Measurements from ENCODE around the gene PDZD2. TPM values are rescaled to one million over a fixed set of nuclear protein-coding genes. Genes with fewer than 3 reads are reported as not detected.
A peak's percentile ranks its signal among the peaks of the same experiment; 100 is the strongest.
"Not testable (repeated sequence)": the region's sequence is repeated elsewhere in the genome, so short reads cannot be mapped to it uniquely, and the experiment has no call there.

Gene PDZD2
- total RNA-seq, 4 donors from 2014 or later = 2.8 to 5.3 (median 4.0) TPM

DNA sequence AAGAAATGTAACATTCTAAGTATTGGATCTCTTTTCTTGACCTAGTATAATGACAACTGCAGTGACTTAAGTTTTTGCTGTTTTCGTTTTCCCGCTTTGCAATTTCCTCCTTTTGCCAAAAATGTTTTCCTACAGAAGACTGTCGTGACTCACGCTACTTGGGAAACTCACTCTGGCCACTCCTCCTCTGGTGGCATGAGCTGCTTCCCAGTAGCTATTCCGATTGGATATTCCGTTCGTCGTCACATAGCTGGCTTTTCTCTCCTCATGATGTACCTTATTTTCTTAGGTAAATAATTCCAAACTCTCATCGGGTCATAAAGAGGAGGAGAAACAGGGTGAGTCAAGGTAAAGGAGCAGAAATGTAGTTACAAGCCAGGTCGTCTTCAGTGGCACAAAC, 470.3 kb downstream of the PDZD2 start:
- Histone ChIP-seq H3K4me3 (no peak overlapping the region), H3K36me3 (peaks cover 0 to 41% of the 10 kb centered on the region in 2 donors), H3K27me3 (no peaks in the 10 kb centered on the region), H3K9me3 (no peaks in the 10 kb centered on the region), H3K27ac (no peak overlapping the region), H3K4me1 (no peaks in the 10 kb centered on the region)
- TF ChIP-seq, protein P1, sequence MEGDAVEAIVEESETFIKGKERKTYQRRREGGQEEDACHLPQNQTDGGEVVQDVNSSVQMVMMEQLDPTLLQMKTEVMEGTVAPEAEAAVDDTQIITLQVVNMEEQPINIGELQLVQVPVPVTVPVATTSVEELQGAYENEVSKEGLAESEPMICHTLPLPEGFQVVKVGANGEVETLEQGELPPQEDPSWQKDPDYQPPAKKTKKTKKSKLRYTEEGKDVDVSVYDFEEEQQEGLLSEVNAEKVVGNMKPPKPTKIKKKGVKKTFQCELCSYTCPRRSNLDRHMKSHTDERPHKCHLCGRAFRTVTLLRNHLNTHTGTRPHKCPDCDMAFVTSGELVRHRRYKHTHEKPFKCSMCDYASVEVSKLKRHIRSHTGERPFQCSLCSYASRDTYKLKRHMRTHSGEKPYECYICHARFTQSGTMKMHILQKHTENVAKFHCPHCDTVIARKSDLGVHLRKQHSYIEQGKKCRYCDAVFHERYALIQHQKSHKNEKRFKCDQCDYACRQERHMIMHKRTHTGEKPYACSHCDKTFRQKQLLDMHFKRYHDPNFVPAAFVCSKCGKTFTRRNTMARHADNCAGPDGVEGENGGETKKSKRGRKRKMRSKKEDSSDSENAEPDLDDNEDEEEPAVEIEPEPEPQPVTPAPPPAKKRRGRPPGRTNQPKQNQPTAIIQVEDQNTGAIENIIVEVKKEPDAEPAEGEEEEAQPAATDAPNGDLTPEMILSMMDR (IDR thresholded peaks at IDR 0.05 in 4 of 5, conservative IDR thresholded peaks at IDR 0.05 in 1 of 5) = no peak
- no peak for TF ChIP-seq POLR2A (IDR thresholded peaks at IDR 0.05)
- intact Hi-C loops (cut with DNase I; ENCODE audit: low total_unique reads) (no loop called here), in situ Hi-C loops (cut with MboI; ENCODE audit: low sequenced_read_pairs in 4 of 4) (no loop called here)
- DNase-seq (no peak), ATAC-seq (no peak)

- intact Hi-C loops (cut with DNase I; ENCODE audit: low total_unique reads) = no loop called here
- TF ChIP-seq POLR2A (IDR thresholded peaks at IDR 0.05) = no peak
- TF ChIP-seq, protein P1 (IDR thresholded peaks at IDR 0.05 in 4 of 5, conservative IDR thresholded peaks at IDR 0.05 in 1 of 5) = no peak
- no peak overlapping the region for H3K27ac ChIP-seq
- no peak for DNase-seq
- in situ Hi-C loops (cut with MboI; ENCODE audit: low sequenced_read_pairs in 4 of 4) = no loop called here
- H3K4me1 ChIP-seq = no peaks in the 10 kb centered on the region
- no peak overlapping the region for H3K4me3 ChIP-seq
- H3K36me3 ChIP-seq = peaks cover 0 to 35% of the 10 kb centered on the region in 2 donors
- ATAC-seq = no peak
- no peaks in the 10 kb centered on the region for H3K27me3 ChIP-seq
- H3K9me3 ChIP-seq = no peaks in the 10 kb centered on the region
These were observed 471.3 kb downstream of the PDZD2 start for GRCh38 chr5:32110111-32110696.

DNA sequence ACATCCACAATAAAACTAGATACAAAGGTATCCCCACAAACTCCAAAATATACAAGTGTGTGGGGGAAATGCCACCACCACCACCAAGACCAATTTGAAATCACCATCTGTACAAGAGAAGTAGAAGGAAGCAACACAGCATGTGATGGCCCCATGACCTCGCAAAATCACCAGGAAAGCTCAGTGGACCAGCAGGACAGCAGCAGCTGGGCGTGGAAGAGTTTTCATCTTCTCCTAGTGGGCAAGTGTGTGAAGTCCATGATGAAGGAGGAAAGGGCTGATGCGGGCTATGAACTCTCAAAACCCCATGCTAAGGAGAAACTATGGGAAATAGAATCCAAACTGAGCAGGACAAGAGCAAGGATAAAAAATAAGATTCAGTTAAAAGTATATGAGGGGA, 477.1 kb downstream of the PDZD2 start:
- Histone ChIP-seq H3K27me3 (no peaks in the 10 kb centered on the region), H3K9me3 (no peaks in the 10 kb centered on the region), H3K4me3 (no peak overlapping the region), H3K4me1 (peaks cover 0 to 3% of the 10 kb centered on the region in 2 donors), H3K36me3 (peaks cover 0 to 26% of the 10 kb centered on the region in 2 donors), H3K27ac (peak overlapping the region in 2 of 4 donors; percentile 1 to 33)
- DNase-seq (no peak), ATAC-seq (no peak)
- no peak for TF ChIP-seq POLR2A (IDR thresholded peaks at IDR 0.05)
- TF ChIP-seq, protein P1 (IDR thresholded peaks at IDR 0.05 in 4 of 5, conservative IDR thresholded peaks at IDR 0.05 in 1 of 5) = no peak
- intact Hi-C loops (cut with DNase I; ENCODE audit: low total_unique reads) (no loop called here), in situ Hi-C loops (cut with MboI; ENCODE audit: low sequenced_read_pairs in 4 of 4) (no loop called here)

DNA sequence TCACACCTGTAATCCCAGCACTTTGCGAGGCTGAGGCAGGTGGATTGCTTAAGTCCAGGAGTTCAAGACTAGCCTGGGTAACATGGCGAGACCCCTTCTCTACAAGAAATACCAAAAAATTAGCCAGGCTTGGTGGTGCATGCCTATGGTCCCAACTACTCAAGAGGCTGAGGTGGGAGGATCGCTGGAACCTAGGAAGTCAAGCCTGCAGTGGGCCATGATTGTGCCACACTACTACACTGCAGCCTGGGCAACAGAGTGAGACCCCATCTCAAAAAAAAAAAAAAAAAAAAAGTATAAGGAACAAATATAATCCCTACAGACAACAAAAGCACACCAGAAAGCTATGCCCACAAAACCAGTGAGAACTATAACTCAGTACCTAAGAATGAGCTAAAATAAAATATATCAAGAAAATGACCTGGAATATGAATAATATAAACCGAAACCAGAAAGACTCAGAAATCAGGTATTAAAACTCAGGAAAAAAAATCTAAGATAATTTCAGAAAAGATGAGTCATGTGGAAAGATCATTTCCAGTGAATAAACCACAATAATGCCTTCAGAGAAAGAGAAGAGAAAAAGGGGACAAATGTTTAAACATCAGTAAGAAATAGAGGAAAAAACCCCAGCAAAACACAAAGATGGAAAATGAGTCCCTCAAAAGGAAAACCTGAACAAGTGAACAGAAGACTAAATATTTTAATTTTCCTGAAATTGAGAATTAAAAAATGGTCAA, 477.8 kb downstream of the PDZD2 start:
- H3K4me3 ChIP-seq = no peak overlapping the region

GRCh38 chr5:32118922-32119321, 480.0 kb downstream of the PDZD2 start:
- intact Hi-C loops (cut with DNase I; ENCODE audit: low total_unique reads); H3K27ac ChIP-seq; in situ Hi-C loops (cut with MboI; ENCODE audit: low sequenced_read_pairs in 4 of 4); H3K27me3 ChIP-seq; H3K9me3 ChIP-seq; DNase-seq; ATAC-seq; H3K4me1 ChIP-seq; H3K4me3 ChIP-seq: not testable (repeated sequence)
- H3K36me3 ChIP-seq = peaks cover 0 to 29% of the 10 kb centered on the region in 2 donors

More for the DNA sequence above, 477.8 kb downstream of the PDZD2 start:
- H3K36me3 ChIP-seq = peaks cover 0 to 34% of the 10 kb centered on the region in 2 donors
- H3K4me1 ChIP-seq = peaks cover 0 to 3% of the 10 kb centered on the region in 2 donors
- TF ChIP-seq POLR2A (IDR thresholded peaks at IDR 0.05) = no peak
- TF ChIP-seq, protein P1 (IDR thresholded peaks at IDR 0.05 in 4 of 5, conservative IDR thresholded peaks at IDR 0.05 in 1 of 5) = no peak
- H3K27me3 ChIP-seq = no peaks in the 10 kb centered on the region
- H3K9me3 ChIP-seq = no peaks in the 10 kb centered on the region
- peak overlapping the region in 1 of 4 donors; percentile 33 for H3K27ac ChIP-seq
- DNase-seq (no peak), ATAC-seq (no peak)
- in situ Hi-C loops (cut with MboI; ENCODE audit: low sequenced_read_pairs in 4 of 4) (no loop called here), intact Hi-C loops (cut with DNase I; ENCODE audit: low total_unique reads) (no loop called here)

Data from gastrocnemius medialis (tissue), 4 donors.